NCI-H345 treated with DMSO at 0.1 percent for 48 hours (cell line): Measurements from ENCODE around the gene PIP4K2A.

Source experiments
- DNase-seq: peaks from one replicate; lab custom pipeline; 2025; ENCODE audit not compliant: unreplicated experiment; lab: John Stamatoyannopoulos, UW

PIP4K2A gene

DNA sequence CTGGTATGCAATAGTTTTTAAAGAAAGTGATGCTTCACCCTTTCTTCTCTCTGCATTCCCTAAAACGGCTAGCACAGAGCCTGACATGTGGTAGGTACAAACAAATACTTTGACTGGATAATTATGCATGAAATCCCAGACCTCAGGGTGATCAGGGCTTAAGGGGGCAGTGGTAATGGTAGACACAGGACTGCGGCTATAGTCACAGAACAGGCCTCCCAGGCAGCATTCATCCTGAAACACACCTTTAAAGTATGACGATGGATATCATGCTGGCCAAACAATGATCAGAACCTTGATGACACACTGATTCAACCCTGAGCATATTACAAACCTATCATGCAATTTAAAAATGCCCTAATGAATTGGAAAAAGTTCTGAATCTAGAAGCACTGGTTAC lies 110.8 kb downstream of the PIP4K2A start:
- no peak for DNase-seq

DNA sequence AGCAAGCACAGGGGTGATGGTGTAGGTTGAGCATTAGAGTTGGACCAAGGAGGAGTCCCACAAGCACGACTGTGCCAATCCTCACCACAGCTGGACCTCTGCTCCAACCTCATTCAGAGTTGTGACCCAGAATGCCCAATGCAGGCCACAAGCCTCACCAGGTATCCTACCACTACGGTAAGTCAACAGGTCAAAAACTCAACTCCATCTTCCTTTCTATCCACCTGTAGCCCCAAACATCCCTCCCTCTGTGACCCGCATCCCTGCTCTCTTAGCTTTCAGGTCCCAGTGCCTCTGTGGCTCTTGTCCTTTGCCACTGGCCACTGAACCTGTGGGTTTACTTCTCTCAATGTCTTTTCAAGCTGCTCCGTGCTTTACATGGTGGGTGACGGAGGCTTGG lies 112.8 kb downstream of the PIP4K2A start:
- no peak for DNase-seq

DNA sequence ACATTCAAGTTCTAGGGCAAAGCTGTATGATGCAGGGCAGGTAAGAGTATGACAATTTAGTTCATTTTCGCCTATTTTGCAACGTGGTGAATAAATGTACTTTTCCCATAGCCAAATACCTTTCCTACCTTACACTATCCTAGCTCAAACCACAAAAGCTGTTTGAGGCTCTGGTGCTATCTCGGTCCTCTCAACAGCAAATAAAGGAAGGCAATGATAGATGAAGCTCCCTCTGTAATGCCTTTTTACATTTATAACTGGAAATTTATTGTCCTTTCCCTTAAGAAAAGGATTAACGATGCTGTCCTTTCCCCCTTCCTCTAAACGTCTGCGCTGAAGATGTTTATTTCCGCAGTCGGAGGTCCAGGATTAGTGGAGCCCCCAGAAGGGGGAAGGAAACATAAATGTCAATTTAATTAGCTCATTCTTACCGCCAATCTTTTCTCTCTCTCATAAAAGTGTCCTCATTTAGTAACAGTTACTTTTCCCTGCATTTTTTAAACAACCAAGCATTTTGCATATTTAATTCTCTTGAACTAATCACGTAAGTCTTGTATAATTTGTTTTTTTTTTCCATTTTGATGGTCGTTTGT lies 114.6 kb downstream of the PIP4K2A start:
- DNase-seq = no peak

DNA sequence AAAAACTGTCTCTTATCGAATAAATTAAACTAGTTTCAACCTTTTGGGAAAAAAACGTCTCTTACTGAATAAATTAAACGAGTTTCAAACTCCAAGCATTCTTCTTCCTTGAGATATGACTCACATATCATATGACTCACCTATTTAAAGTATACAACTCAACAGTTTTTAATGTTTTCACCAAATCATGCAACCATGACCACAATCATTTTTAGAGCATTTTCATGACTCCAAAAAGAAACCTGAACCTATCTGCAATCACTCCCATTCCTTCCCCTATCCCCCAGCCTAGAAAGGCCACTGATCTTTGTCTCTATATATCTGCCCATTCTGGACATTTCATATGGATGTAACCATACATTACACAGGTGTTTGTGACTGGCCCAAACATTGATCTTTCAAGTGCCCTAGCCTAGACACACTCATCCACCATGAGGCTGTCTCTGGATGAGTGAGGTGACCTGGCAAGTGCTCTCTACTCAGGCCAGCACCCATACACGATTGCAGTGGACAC lies 115.3 kb downstream of the PIP4K2A start:
- DNase-seq = no peak

DNA sequence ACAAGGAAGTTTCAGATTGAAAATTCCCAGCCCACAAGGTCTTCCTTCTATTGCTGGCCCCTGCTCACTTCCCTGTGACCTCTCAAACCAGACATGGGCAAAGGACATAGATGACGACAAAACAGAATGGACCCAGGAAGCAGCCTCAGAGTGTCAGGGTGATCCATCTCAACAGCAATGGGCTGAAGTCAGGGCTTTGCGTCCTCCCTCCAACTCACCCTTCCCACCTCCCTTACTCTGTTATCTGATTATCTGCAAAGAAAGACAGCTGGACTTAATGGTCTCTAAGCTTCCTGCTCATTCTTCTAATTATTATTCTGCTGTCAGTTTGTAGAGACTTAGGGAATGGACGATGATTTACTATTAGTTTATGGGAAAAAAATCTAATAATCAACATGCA lies 115.9 kb downstream of the PIP4K2A start:
- no peak for DNase-seq

DNA sequence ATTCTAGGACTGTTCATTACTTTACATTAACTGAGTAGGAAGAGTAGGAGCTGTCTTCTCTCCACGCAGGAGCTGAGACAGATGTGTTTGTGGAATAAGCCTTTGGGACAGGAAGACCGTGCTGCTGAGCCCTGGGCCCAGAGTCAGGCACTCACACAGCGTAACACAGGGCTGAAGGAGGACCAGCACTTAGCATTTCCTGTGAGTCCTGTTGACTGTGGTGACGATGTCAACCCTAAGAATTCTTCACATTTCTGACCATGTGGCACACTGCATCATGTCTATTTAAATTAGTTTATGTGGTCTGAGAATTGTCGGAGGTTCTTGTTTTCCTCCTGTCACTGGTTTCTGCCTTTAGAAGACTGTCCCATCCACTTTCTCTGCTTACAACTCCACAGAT lies 117.2 kb downstream of the PIP4K2A start:
- no peak for DNase-seq

DNA sequence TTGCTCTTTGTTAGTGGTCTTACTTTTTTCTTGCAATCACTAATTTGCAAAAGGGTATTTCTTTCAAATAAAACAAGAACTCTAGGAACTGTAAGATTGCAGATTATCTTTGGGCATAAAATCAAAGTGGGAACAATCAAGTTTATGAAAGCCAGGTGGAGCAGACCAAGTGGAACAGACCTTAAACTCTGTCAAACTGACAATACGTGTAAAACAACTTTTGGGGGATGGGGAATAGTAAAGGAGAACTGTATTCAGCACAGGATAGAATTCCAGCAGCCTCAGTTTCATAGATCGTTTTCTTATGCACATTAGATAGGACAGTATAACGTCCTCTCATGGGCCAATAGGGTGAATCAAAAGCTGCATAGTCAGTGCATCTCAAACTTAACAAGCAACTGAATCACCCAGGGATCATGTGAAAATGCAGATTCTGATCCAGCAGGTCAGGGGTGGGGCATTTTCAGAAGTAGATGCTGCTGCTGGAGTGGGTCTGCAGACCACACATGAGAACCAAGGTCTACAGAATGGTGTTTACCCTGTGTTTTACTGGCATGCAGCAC lies 120.7 kb downstream of the PIP4K2A start:
- DNase-seq = no peak

DNA sequence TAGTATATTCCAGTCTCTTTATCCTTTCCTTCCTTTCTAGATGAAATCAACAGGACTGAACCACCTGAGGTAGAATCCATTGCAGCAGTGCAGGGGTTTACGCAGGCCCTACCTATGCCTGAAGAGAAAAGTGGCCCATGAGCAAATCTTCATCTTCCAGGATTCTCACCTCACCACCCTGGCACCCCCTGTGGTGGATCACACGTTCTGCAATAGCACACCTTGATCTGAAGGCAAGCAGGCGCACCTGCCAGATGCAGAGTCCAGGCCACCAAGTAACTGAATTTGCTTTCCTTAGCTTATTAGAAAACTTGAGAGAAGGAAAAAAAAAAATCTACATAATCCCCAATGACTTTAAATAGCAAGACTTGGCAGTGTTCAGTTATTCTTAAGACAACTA lies 121.4 kb downstream of the PIP4K2A start:
- DNase-seq = no peak

DNA sequence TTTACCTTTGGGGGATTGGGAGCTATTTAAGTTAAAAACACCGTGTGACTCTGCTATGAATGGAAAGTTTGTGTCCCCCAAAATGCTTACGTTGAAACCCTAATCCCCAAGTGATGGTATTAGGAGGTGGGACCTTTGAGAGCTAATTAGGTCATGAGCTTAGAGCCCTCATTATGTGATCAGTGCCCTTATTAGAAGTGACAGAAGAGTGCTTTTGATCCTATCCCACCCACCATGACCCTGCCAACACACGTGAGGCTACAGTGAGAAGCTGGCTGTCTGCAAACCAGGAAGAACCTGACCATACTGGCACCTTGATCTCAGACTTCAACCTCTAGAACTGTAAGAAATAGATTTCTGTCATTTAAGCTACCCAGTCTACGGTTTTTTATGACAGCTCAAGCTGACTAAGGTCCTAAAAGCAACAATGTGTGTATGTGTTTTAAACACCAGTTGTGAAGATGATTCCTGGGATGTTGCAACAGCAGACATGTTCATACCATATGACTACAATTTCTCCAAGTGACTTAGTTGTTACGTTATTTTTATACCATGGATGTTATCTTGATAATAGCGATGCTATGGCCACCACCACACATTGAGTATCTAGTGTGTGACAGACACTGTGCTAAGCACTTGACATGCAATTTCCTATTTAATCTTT lies 124.4 kb downstream of the PIP4K2A start:
- DNase-seq = no peak

GRCh38 chr10:22588462-22588861 lies 125.9 kb downstream of the PIP4K2A start:
- no peak for DNase-seq

DNA sequence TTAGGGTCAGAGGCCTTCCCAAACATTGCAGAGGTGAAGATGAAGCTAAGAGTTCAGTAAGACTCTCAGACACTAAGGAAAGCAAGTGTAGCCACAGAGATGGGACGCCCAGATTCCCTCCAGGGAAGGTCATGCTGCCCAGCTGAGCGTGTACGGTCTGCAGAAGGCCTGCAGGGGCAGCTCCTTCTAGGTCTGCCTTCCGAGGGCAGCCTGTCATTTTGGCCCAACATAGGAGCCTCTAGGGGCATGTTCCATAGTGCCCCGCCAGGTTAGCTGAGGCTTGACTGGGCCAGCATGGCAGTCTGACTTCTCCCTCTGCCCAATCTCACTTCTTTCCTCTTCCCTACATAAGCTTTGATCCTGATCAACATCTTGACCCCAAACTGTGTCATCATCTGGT lies 130.7 kb downstream of the PIP4K2A start:
- DNase-seq = no peak

GRCh38 chr10:22581461-22581860 lies 132.9 kb downstream of the PIP4K2A start:
- no peak for DNase-seq

DNA sequence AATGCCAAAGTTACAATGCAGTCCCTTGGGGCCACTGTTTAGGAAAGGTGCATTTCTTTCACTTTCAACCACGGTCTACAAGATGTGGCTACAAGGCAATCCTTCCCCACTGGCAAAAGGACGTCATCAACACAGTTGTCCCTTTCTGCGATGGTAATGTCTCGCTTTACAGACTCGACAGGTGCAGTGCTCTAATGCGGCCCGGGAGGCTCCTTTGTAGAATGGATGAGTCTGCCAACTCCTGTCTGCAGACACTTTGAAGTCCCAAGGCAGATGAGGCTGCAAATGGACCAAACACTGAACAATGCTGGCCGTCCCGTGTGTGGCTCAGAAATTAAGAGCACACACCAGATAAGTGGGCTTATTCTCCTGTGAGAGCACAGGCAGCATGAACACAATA lies 133.7 kb downstream of the PIP4K2A start:
- DNase-seq = peak; percentile 76

GRCh38 chr10:22579826-22580225 lies 134.6 kb downstream of the PIP4K2A start:
- DNase-seq = no peak

DNA sequence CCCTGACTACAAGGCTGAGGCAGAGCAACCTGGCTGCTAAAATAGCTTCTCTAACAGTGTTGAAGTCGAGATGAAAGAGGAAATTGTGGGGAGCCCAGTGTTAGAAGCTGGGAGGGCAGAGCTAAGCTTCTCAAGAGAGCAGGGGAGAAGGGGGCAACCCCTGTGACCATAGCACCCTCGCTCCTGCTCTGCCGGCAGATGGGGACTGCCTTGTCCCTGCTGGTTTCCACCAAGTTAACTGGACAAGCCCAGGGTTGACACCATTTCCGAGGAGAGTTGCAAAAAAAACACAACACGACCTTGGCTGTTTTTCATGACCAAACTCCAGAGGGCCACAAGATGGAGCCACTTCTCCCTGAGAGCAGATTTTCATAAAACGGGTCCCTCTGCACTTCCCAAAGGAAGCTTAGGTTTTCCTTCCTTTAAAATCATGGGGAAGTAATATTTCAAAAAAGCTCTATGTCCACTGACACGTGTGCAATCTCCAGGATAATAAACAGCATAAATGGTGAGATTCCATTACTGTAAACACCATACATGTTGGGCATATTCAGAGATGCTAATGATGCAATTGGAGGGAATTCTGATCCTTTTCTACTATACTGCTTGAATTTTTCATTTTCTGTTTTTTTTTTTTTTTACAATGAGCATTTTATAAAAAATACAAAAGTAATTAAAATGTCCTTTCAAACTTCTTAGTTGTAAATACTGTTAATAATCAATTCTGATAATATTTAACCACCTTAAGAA lies 140.4 kb downstream of the PIP4K2A start:
- DNase-seq = no peak

GRCh38 chr10:22570733-22571430 lies 143.5 kb downstream of the PIP4K2A start:
- DNase-seq = no peak

- DNase-seq = no peak
Observed at GRCh38 chr10:22570234-22570633, 144.1 kb downstream of the PIP4K2A start.

GRCh38 chr10:22568928-22569327 lies 145.4 kb downstream of the PIP4K2A start:
- DNase-seq = no peak

- DNase-seq = no peak
Observed at GRCh38 chr10:22564060-22564459, 150.3 kb downstream of the PIP4K2A start.

- no peak for DNase-seq
Observed at GRCh38 chr10:22561909-22562308, 152.5 kb downstream of the PIP4K2A start.

GRCh38 chr10:22560913-22561239 lies 153.5 kb downstream of the PIP4K2A start:
- DNase-seq = no peak
